H1 (cell line): Measurements from ENCODE around the gene NUDT1.

Source experiments
- CTCF ChIP-seq, 3 experiments: IDR thresholded peaks; 1 replicate in 2 of 3; 2 replicates in 1 of 3; pipeline versions ENCODE4 v1.5.1 to v1.6.1; 2011; ENCODE audit warnings: low read length in 3 of 3, mild to moderate bottlenecking in 3 of 3, inconsistent platforms in 2 of 3, low read depth in 1 of 3, moderate library complexity in 1 of 3; ENCODE audit not compliant: insufficient read depth in 1 of 3; ENCODE audit errors: control extremely low read depth in 1 of 3
- EZH2 ChIP-seq: fragments of 200-600 bp; sonication (generic); IDR thresholded peaks from 2 replicates; pipeline ENCODE4 v1.7.1; 2012; ENCODE audit warnings: low read depth, mild to moderate bottlenecking, moderate library complexity, low read length, inconsistent platforms; ENCODE audit not compliant: severe bottlenecking
- NANOG ChIP-seq: IDR thresholded peaks from 2 replicates; pipeline ENCODE4 v1.6.1; 2011; ENCODE audit warnings: low read length, low read depth, mild to moderate bottlenecking, inconsistent platforms; ENCODE audit not compliant: insufficient read depth, poor library complexity, severe bottlenecking
- POLR2AphosphoS5 ChIP-seq: IDR thresholded peaks from 2 replicates; pipeline ENCODE4 v1.6.1; 2011; ENCODE audit warnings: low read depth, low read length
- SP1 ChIP-seq: IDR thresholded peaks from 2 replicates; pipeline ENCODE4 v1.6.1; 2011; ENCODE audit warnings: low read depth, low read length
- SP2 ChIP-seq: IDR thresholded peaks from 2 replicates; pipeline ENCODE4 v1.6.1; 2012; ENCODE audit warnings: mild to moderate bottlenecking, low read length, inconsistent platforms
- TAF7 ChIP-seq: optimal IDR thresholded peaks from 2 replicates; pipeline ENCODE3; 2011; ENCODE audit warnings: low read depth, mild to moderate bottlenecking, inconsistent platforms, low read length, moderate library complexity, borderline replicate concordance
- TCF12 ChIP-seq: IDR thresholded peaks from 2 replicates; pipeline ENCODE4 v1.6.1; 2011; ENCODE audit warnings: low read depth, mild to moderate bottlenecking, low read length
- TEAD4 ChIP-seq: IDR thresholded peaks from 2 replicates; pipeline ENCODE4 v1.6.1; 2012; ENCODE audit warnings: low read depth, low read length, inconsistent platforms, mixed read lengths

- TF ChIP-seq TCF12 (no peak), CTCF (IDR thresholded peaks at IDR 0.05; ENCODE audit: control extremely low read depth in 1 of 3, insufficient read depth in 1 of 3, low read depth in 1 of 3, low read length in 3 of 3) (no peak), SP2 (no peak), EZH2 (no peak), NANOG (no peak), SP1 (no peak), TEAD4 (no peak), TAF7 (no peak), POLR2AphosphoS5 (0 out of 2 replicates have a peak, but pooled peaks have one; percentile 18)
Observed at GRCh38 chr7:2253525-2254244, 11.7 kb downstream of the NUDT1 start.
